ENCODE results near the gene MTARC1. TPM values are rescaled to one million over a fixed set of nuclear protein-coding genes. Genes with fewer than 3 reads are reported as not detected.

Gene MTARC1
- total RNA-seq, 4 donors from 2014 or later: 76.4 to 291 (median 196) TPM

- no peak for TF ChIP-seq CTCF (IDR thresholded peaks at IDR 0.05; ENCODE audit: low read depth)
These were observed 25.6 kb downstream of the MTARC1 start for GRCh38 chr1:220812308-220812707.

GRCh38 chr1:220813013-220813412, 26.3 kb downstream of the MTARC1 start:
- no peak for TF ChIP-seq CTCF (IDR thresholded peaks at IDR 0.05; ENCODE audit: low read depth)

- no peak for TF ChIP-seq CTCF (IDR thresholded peaks at IDR 0.05; ENCODE audit: low read depth)
These were observed 28.7 kb downstream of the MTARC1 start for GRCh38 chr1:220815409-220815808.

- TF ChIP-seq CTCF (IDR thresholded peaks at IDR 0.05; ENCODE audit: low read depth): no peak
These were observed 31.2 kb downstream of the MTARC1 start for GRCh38 chr1:220817907-220818306.

- TF ChIP-seq CTCF (IDR thresholded peaks at IDR 0.05; ENCODE audit: low read depth): no peak
These were observed 31.9 kb downstream of the MTARC1 start for GRCh38 chr1:220818421-220819173.

GRCh38 chr1:220819467-220820026, 32.8 kb downstream of the MTARC1 start:
- TF ChIP-seq CTCF (IDR thresholded peaks at IDR 0.05; ENCODE audit: low read depth): no peak

GRCh38 chr1:220824031-220824989, 37.6 kb downstream of the MTARC1 start:
- no peak for TF ChIP-seq CTCF (IDR thresholded peaks at IDR 0.05; ENCODE audit: low read depth)

All from subcutaneous adipose tissue (tissue), 4 donors.